PFSK-1 (cell line): Measurements from ENCODE around the gene POC1B.

Source experiments
- POLR2AphosphoS5 ChIP-seq: IDR thresholded peaks from 2 replicates; pipeline ENCODE4 v1.6.1; 2012; ENCODE audit warnings: low read depth, mild to moderate bottlenecking, control low read depth, low read length, moderate library complexity
- TAF1 ChIP-seq: IDR thresholded peaks from 2 replicates; pipeline ENCODE4 v1.6.1; 2012; ENCODE audit warnings: low read length, control low read depth, borderline replicate concordance; ENCODE audit not compliant: insufficient read depth

GRCh38 chr12:89372584-89373370, 153.1 kb downstream of the POC1B start:
- TF ChIP-seq POLR2AphosphoS5 (no peak), TAF1 (no peak)
